ENCODE results near the gene JAG1.

The JAG1 gene

GRCh38 chr20:10642856-10643559 lies 30.8 kb downstream of the JAG1 start (continued):
- TF ChIP-seq TSHZ2 (CRISPR knock-in tag; IDR thresholded peaks at IDR 0.05), result no peak
- no peak for TF ChIP-seq ZC3H10 (CRISPR knock-in tag; IDR thresholded peaks at IDR 0.05)

DNA sequence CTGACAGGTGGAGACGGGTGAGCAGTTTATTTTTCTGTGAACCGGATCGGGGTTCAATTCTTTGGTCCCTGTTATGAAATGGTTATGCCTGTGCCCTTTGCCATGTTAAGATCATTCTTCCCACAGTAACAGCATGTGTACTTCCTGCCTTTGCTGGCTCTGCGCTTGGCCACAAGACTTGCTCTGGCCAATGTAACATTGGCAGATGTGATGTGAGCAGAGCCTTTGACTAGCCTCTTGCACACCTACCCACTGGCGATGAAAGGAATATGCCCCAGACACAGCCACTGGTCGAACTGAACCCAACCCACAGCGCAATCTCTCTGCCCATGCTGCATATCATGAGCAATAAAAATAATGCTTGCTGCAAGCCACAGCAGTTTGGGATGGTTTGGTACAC lies 31.9 kb downstream of the JAG1 start:
- TF ChIP-seq ZNF8 (CRISPR knock-in tag; IDR thresholded peaks at IDR 0.05), result no peak
- TF ChIP-seq SNAI2 (CRISPR knock-in tag; IDR thresholded peaks at IDR 0.05), result no peak
- TF ChIP-seq ZNF565 (CRISPR knock-in tag; conservative IDR thresholded peaks at IDR 0.05; ENCODE audit: low read depth), result no peak
- no peak for TF ChIP-seq ZC3H10 (CRISPR knock-in tag; IDR thresholded peaks at IDR 0.05)
- TF ChIP-seq POU6F1 (CRISPR knock-in tag; IDR thresholded peaks at IDR 0.05; ENCODE audit: borderline replicate concordance, low read depth), result no peak
- TF ChIP-seq, protein P1, sequence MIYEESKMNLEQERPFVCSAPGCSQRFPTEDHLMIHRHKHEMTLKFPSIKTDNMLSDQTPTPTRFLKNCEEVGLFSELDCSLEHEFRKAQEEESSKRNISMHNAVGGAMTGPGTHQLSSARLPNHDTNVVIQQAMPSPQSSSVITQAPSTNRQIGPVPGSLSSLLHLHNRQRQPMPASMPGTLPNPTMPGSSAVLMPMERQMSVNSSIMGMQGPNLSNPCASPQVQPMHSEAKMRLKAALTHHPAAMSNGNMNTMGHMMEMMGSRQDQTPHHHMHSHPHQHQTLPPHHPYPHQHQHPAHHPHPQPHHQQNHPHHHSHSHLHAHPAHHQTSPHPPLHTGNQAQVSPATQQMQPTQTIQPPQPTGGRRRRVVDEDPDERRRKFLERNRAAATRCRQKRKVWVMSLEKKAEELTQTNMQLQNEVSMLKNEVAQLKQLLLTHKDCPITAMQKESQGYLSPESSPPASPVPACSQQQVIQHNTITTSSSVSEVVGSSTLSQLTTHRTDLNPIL (CRISPR knock-in tag; IDR thresholded peaks at IDR 0.05; ENCODE audit: low read depth), result no peak
- TF ChIP-seq TSHZ2 (CRISPR knock-in tag; IDR thresholded peaks at IDR 0.05), result no peak
- TF ChIP-seq ARNTL (CRISPR knock-in tag; IDR thresholded peaks at IDR 0.05; ENCODE audit: borderline replicate concordance, low read depth), result no peak
- no peak for ATAC-seq

- no peak for ATAC-seq
- TF ChIP-seq BACH2 (CRISPR knock-in tag; IDR thresholded peaks at IDR 0.05; ENCODE audit: borderline replicate concordance) (no peak), TOX (CRISPR knock-in tag; IDR thresholded peaks at IDR 0.05; ENCODE audit: borderline replicate concordance) (no peak), ZFP3 (CRISPR knock-in tag; IDR thresholded peaks at IDR 0.05) (no peak), ZNF70 (CRISPR knock-in tag; IDR thresholded peaks at IDR 0.05) (no peak), TCF4 (CRISPR knock-in tag; IDR thresholded peaks at IDR 0.05; ENCODE audit: borderline replicate concordance) (no peak), TSHZ2 (CRISPR knock-in tag; IDR thresholded peaks at IDR 0.05) (no peak), GLIS3 (CRISPR knock-in tag; IDR thresholded peaks at IDR 0.05) (no peak), ZNF565 (CRISPR knock-in tag; conservative IDR thresholded peaks at IDR 0.05; ENCODE audit: low read depth) (no peak), ARNTL (CRISPR knock-in tag; IDR thresholded peaks at IDR 0.05; ENCODE audit: borderline replicate concordance, low read depth) (no peak)
- TF ChIP-seq, protein P2, sequence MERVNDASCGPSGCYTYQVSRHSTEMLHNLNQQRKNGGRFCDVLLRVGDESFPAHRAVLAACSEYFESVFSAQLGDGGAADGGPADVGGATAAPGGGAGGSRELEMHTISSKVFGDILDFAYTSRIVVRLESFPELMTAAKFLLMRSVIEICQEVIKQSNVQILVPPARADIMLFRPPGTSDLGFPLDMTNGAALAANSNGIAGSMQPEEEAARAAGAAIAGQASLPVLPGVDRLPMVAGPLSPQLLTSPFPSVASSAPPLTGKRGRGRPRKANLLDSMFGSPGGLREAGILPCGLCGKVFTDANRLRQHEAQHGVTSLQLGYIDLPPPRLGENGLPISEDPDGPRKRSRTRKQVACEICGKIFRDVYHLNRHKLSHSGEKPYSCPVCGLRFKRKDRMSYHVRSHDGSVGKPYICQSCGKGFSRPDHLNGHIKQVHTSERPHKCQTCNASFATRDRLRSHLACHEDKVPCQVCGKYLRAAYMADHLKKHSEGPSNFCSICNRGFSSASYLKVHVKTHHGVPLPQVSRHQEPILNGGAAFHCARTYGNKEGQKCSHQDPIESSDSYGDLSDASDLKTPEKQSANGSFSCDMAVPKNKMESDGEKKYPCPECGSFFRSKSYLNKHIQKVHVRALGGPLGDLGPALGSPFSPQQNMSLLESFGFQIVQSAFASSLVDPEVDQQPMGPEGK (CRISPR knock-in tag; IDR thresholded peaks at IDR 0.05; ENCODE audit: borderline replicate concordance), result no peak
These were observed 32.3 kb downstream of the JAG1 start for GRCh38 chr20:10641467-10641866.
